H4 (cell line): ENCODE measurements around the gene FIBP. TPM values are rescaled to one million over a fixed set of nuclear protein-coding genes. Genes with fewer than 3 reads are reported as not detected.
"Not testable (repeated sequence)": the region's sequence is repeated elsewhere in the genome, so short reads cannot be mapped to it uniquely, and the experiment has no call there.

ENCODE experiments used
- DNase-seq: peaks from one replicate; pipeline ENCODE4 v3.0.0-alpha.2; 2015; ENCODE audit warnings: low spot score
- total RNA-seq: library from RNA; depleted of rRNA; stranded (reverse); fragments of >200 nt; shearing (Covaris generic); gene quantifications from 2 replicates; pipeline ENCODE4 v1.2.3, GENCODE V29; 2014

Gene FIBP
- total RNA-seq, 1 experiment from 2014 or later: 175 TPM

DNA sequence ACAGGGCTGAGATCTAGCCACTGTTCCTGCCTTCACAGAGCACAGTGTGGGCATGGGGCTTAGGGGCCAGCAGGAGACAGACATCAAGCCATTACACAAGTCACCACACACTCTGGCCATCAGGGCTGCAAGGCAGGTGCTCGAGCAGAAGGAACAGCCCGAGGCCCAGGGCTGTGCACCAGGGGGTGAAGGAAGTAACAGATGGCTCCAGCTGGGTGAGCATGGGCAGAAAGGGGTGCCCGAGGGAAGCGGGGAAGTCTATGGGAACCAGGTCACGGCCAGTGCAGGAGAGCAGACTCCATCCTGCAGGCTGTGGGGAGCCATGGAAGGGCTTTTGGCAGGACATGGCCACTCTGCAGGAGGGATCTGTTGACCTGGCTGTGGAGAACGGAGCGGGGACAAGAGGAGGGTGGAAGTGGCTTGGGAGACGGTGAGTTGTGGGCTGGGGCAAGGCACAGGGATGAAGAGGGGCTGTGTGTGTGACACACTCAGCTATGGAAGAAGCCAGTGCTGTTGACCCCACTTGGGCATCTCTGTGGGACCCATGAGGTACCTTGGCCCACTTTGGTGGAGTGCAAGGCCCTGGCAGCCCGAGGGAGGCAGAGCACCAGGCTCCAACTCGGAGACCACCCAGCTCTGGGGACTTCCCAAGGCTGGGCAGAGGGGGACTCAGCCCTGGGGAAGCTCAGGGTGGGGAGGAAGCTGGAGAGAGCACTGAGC, 27.0 kb upstream of the FIBP start:
- no peak for DNase-seq

DNA sequence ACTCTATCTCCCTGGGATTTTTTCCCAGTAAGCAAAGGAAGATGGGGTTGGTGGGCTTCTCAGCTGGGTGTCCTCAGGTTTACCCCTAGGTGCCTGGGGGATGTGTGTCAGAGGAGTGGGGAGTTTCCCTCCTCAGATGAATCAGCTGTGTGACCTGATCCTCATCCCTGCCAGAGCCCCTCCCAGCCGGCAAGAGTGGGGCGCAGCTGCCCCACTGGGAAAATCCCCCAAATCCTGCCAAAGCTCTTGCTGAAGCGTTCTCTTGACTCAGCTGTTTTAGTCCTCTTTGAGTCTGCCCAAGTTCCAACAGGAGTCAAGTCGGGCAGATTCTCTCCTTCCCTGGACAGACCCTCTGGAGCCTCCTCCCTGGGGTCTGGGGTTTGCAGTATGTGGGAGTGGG, 24.6 kb upstream of the FIBP start:
- DNase-seq: no peak

DNA sequence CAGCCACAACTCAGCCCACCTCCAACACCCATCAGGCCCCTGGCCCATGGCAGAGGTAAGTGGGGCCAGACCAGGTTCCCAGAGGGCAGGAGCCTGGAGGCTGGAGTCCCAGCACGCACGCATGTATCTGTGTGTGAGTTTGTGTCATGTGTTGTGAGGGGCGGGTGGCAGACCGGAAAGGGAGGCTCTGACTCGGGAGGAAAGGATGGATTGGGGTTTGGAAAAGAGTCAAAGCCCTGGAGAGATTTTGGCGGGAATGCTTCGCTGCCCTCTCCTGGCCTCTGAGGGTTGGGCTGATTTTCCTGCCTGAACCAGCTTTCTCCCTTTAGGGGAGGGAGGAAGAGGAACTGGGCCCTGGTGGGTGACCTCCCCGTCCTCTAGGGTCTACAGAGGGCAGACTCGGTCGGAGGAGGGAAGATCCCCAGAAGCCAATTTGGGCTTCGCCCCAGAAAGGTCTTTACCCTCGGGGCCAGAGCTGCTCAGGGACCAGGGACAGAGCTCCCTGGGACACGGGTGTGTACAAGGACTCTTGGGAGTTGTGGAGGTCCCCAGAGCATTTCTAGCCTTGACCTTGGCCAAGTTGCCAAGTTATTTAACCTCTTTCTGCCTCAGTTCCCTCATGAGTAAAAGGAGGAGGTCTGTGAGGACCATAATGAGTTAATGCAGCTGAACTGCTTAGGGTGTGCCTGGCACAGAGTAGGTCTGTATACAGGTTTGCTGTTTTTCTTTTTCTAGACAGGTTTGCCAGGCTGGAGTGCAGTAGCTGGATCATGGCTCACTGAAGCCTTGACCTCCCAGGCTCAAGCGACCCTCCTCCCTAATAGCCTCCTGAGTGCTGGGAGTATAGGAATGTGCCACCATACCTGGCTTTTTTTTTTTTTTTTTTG, 23.7 kb upstream of the FIBP start:
- peak; percentile 91 for DNase-seq

DNA sequence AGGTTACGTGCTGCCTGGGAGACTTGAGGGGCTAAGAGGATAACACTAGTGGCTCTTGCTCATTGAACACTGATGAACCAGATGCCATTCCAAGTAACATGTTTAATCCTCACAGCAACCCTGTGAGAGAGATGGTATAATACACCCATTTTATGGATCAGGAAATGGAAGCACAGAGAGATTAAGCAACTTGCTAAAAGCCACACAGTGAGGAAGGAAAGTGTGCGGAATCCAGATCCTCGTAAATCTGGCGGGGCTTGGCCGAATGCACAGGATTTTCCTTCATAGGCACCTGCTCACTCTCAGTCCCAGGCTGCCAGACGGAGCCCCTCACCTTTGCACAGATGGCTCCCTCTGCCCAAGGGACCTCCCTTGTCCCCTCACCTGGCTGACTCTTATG, 19.6 kb upstream of the FIBP start:
- no peak for DNase-seq

DNA sequence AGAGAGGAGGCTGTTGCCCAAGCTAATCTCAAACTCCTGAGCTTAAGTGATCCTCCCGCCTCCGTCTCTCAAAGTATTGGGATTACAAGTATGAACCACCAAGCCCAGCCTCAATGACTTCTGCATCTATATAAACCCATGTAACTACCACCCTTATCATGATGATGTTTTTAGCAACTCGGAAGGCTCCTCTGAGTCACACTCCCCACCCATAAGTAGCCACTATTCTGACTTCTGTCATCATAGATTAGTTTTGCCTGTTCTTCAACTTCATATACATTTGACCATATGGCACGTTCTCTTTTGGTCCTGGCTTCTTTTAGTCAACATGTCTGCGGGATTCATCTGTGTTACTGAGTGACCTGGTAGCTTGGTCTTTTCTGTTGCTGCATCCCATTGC, 18.3 kb upstream of the FIBP start:
- DNase-seq: no peak

DNA sequence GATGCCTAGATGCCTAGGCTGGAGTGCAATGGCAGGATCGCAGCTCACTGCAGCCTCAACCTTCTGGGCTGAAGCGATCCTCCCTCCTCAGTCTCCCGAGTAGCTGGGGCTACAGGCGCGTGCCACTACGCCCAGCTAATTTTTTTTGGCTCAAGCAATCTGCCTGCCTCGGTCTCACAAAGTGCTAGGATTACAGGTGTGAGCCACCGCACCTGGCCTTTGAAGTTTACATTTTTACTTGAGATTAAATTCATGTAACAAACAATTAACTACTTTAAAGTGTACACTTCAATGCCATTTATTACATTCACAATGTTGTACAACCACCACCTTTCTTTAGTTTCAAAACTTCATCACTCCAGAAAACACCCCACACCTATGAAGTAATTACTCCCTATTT, 15.4 kb upstream of the FIBP start:
- no peak for DNase-seq

DNA sequence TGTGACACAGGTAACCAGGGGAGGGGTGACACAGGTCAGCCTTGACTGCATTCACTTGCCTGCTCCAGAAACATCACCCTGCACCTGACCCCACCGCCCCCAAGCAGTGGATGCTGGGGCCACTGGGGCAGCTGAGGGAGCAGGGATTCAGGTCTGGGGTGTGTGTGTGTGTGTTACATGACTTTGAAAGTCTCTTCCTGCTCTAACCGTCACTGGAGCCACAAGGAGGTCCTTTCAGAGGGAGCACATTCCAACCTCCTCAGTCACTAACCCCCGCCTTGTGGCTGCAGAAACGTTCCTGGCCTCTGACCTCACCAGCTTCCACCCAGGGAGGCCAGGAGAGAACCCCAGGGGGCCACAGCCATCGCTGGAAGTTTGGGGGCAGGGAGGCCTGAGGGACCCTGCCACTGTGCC, 14.8 kb upstream of the FIBP start:
- DNase-seq: peak; percentile 90

DNA sequence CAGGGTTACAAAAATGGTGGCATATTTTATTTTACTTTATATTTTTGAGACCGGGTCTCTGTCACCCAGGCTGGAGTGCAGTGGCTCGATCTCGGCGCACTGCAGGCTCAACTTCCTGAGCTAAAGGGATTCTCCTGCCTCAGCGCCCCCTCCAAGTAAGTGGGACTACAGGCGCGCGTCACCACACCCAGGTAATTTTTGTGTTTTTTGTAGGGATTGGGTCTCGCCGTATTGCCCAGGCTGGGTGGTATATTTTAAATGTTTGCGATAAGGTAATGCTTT, 12.6 kb upstream of the FIBP start:
- no peak for DNase-seq

DNA sequence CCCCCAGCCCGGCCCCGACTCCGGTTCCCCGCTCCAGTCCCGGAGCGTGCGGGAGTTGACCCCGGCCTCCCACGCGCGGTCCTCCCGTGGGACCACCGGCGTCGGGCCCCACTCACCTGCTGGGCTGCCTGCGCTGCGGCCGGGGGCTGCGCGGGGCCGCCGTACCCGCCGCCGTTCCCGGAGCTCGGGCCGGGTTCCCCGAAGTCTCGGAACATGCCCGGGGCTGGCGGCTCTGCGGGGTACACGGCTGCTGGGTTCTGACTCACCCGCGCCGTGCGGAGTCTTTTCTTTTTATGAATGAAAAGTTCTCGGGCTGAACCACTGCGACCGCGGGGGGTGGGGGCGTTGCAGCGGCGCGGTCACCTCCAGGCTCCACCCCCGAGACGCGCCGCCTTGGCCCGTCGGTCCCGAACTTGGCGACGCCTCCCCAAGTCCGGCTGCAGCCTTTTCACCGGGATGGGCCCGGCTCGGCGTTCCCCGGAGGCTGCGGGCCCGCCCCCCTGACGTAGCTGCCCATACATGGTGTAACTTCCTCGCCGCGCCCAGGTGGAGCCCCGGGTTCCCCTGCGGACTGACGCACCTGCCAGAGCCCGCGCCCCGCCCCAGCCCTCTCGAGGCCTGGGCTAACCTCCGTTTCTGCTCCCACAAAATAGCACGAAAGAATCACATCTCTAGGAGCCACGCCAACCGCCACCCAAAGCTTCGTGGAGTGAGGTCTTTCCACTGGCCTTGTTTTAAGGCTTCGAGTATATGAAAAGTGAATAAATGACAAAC, 12.0 kb upstream of the FIBP start, which contains the start of gene FOSL1:
Gene FOSL1, minus strand, starts transcription at position 264 of the 774 bp plus-strand sequence. Its CDS starts 49 bp downstream, at position 215.
- DNase-seq: peak; percentile 93

DNA sequence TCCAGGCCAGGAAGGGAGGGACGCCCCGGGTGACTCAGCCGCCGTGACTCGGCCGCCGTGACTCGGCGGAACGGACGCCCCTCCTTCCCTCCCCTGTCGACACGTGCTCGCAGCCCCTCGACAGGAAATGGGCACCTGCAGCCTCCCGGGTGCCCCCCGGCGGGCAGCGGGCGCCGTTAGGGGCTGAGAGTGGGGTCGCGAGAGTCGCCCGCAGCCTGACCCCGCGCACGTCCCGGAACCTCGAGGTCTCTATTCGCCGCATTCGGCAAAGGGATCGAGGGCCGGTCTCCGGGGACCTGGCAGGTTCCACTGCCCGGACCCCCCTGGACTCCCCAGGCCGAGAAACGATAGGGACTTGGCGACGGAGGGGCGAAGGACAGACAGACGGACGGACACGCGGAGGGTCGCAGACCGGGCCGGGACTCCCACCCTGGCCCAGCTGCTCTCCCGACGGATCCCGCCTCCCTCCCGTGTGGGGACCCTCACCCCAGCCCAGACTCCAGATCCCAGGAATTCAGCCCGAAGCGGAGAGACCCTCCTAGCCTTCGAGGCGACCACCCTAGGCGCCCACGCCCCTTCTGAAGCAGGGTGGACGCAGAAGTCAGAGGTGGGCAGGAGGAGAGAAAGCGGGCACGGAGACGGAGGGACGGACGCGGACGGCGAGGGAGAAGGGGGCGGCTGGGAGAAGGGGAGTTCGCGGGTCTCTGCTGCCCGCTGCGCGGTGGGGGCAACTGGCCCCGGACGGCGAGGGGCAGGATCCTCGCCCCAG, 11.3 kb upstream of the FIBP start:
- peak; percentile 65 for DNase-seq

DNA sequence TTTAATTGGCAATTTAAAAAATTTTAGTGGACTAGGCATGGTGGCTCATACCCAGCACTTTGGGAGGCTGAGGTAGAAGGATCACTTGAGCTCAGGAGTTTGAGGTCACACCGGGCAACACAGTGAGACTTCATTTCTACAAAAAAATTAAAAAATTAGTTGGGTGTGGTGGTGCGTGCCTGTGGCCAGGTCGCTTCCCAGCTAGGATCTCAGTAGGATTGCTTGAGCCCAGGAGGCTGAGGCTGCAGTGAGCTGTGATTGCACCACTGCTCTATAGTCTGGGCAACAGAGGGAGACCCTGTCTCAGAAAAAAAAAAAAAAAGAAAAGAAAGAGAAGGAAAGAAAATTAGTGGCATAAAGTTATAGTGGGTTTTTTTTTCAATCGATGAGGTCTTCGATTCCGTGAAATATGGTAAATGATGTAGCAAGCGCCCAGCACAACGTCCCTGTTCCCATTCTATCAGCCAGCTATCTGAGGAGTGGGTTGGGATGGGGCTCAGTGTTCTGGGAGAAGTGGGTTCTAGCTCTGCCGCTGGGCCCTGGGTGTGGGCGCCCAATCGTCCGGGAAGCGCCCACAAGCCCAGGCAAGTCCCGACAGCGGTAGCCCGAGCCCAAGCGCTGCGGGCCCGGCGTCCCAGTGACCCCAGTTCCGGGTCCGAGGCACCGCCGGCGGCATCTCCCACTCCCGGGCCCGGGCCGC, 10.5 kb upstream of the FIBP start:
- no peak for DNase-seq

DNA sequence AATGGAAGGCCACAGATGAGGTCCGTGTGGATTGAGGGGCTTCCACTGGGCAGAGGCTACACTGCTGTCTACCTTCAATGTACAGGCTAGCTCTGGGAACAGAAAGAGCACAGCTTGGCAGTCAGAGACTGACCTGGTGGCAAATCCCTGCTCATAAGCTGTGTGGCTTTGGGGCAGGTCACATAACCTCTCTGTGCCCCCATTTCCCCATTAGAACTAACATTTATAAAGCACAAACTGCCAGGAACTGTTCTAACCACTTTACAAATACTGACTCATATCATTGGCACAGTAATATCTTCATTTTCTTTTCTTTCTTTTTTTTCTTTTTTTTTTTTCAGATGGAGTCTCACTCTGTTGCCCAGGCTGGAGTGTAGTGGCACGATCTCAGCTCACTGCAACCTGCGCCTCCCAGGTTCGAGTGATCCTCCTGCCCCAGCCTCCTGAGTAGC, 8.8 kb upstream of the FIBP start:
- no peak for DNase-seq

DNA sequence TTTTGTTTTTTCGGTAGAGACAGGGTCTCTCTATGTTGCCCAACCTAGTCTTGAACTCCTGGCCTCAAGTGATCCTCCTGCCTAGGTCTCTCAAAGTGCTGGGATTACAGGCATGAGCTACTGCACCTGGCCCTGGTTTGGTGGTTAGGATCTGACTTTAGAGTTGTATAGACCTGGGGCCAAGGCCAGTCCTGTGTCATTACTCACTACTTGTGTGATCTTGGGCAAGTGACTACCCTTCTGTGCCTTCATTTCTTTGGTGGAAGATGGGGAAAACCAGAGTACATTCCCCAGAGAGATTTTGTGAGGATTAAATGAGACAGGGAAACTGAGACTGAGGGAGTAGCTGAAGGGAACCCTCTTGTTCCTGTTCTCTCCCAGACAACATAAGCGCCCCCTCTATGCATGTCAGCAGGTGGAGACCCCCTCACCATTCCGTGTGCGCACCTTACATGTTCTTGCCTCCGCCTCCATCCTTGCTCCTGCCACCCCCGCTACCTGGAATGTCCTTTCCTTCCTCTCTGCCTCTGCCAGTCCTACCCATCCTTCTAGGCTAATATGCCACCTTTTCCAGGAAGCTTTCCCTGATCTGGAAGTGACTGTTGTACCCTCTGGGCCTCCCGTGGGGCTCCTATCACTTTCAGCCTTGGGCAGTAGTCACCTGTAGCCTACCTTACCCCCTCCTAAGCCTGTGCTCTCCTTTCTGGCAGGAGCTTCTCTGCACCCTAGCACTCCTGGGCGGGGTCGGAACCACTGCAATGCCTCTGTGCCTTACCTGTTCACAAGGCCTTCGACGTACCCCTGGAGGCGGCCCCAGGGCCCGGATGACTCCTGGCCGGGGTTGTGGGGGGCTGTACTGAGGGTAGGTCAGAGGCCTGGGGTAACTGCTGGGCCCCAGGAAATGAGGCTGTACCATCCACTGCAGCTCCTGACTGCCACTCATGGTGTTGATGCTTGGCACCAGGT, 8.0 kb upstream of the FIBP start:
- DNase-seq: no peak

DNA sequence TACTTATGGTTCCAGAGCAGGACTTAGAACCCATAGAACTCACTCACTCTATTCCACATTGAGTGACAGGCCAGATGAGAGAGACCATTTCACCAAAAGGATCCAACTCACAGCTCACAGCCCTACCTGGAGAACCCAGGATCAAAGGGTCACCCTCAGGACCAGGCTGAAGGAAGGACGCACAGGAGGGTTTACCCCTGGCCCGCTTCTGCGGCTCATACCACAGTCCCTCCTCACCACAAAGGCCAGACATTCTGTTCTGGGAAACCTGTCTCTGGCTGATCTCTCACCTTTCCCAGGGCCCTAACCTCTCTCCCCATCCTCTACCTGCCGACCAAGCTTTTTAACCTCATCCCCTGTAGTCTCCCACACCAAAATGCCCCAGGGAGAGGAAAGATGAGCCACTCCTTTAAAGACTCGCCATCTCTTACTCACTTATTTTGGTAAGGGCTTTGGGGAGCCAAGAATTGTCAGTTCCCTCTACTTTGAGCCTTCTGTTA, 7.3 kb upstream of the FIBP start:
- no peak for DNase-seq

DNA sequence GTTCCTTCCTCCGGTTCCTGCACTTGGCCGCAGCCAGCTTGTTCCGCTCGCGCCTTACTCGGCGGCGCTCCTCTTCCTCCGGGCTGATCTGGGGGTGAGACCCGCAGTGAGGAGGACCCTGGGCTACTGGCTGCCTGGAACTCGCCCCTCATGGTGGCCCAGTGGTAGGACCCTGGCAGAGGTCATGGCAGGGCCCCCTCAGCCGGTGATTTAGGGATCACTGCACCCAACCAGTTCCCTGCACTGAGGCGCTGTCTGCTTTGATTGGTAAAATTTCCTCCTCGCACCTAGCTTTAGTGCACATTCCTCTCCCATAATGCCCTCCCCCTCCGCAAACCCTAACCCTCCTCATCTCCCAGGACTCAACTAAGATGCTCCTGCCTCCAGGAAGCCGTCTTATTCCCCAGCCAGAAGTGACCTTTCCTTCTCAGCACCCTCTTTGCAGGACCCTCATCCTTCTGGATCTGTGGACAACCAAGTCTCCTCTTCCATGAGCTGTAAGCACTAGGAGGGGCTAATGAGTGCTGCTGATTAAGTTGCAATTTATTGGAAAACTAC, 5.8 kb upstream of the FIBP start:
- no peak for DNase-seq

DNA sequence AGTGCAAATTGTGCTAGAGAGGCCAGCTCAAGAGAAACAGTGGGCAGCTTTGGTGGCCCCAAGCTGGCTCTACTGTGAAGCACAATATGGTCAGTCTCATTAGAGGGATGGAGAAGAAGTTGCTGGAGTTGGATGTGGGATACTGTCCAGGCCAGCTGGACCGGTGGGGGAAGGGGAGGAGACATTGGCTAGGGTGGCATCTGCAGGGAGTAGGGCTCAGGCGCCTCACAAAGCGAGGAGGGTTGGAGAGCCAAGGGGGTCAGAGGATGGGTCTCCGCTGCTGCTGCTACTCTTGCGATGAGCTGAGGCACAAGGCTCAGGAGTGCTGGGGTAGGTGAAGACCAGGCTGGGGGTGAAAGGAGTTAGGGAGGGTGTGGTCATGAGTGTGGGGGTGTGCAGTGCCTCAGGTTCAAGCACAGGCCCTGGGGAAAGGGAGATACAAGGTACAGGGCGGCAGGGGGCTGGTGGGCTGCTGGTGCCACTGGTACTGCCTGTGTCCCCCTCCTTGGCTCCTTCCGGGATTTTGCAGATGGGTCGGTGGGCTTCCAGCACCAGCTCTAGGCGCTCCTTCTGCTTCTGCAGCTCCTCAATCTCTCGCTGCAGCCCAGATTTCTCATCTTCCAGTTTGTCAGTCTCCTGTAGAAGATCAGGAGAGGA, 4.5 kb upstream of the FIBP start:
- DNase-seq: no peak

DNA sequence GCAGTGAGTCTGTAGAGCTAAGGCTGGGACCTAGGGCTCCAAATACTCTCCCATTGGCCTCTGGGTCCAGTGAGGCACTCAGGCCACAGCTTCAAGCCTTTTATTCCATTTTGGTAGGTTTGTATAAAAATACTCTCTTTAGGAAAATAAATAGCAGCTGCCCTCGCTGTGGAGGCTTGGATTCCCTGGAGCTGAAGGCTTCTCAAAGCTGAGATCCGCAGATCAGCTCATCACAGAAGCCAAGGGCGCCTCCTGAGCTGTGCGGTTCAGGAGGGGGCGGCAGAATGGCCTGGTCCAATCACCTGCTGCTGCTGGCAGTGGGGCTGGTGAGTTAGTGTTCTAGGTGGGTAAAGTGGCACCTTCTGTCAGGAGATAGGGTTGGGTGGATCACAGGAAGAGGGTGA, 3.9 kb upstream of the FIBP start:
- DNase-seq: not testable (repeated sequence)

DNA sequence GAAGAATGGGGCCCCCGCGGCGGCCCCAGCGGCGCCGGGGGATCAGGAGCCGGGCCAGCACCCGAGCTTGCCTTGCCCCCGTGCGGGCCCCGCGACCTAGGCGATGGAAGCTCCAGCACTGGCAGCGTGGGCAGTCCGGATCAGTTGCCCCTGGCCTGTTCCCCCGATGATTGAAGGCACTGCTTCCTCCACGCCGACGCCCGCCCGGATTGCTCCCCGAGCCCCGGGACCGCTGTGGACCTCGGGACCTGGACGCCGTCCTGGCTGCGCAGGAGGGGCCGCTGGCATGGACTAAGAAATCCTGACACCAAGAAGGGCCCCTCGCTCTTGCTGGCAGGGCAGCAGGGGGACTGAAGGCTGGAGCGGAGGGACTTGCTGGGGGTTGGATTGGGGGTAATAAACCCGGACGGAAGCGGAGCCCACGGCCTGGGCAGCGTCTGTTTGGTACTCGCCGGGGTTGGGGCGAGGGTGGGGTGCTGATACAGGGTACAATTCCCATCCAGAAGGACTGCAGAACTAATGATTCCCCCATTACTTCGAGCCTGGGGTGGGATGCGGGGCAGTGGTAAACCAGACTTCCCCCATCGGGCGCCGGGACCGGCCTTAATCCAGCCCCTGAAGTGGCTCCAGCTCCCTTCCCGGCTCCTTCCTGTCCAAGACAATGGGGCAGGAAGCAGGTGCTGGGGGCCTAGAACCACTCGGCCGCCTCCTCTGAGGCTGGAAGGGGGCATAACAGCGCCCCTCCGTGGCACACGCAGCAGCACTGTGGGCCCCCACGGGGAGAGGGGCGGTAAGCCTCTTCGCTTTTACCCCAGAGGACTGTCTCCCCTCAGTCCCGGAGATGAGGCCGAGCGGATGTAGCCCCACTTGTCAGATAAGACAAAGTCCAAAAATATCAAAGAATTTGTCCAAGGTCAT, 3.2 kb upstream of the FIBP start:
- no peak for DNase-seq
